Uterus (tissue), 4 donors: Measurements from ENCODE around the gene LPP. TPM values are rescaled to one million over a fixed set of nuclear protein-coding genes. Genes with fewer than 3 reads are reported as not detected.

ENCODE experiments used
- DNase-seq, 2 donors: peaks; one replicate each; pipeline ENCODE4 v3.0.0-alpha.2; 2019 to 2020
- H3K27ac ChIP-seq, 2 donors: fragments of 200-600 bp; sonication (generic); 1 replicate in 1 of 2; 2 replicates in 1 of 2; pipeline ENCODE4 v1.5.1; 2016 to 2018
- H3K27me3 ChIP-seq, 2 donors: fragments of 200-600 bp; sonication (generic); one replicate each; pipeline ENCODE4 v1.5.1; 2018 to 2019; ENCODE audit warnings: control low read depth in 1 of 2
- H3K36me3 ChIP-seq, 2 donors: fragments of 200-600 bp; sonication (generic); one replicate each; pipeline ENCODE4 v1.5.1; 2019; ENCODE audit warnings: control low read depth in 1 of 2
- H3K4me1 ChIP-seq, 2 donors: fragments of 200-600 bp; sonication (generic); one replicate each; pipeline ENCODE4 v1.5.1; 2018 to 2019; ENCODE audit warnings: control low read depth in 1 of 2
- H3K4me3 ChIP-seq, 2 donors: fragments of 200-600 bp; sonication (generic); 1 replicate in 1 of 2; 2 replicates in 1 of 2; pipeline ENCODE4 v1.5.1; 2018 to 2019; ENCODE audit warnings: mild to moderate bottlenecking in 1 of 2
- H3K9me3 ChIP-seq, 2 donors: fragments of 200-600 bp; sonication (generic); one replicate each; pipeline ENCODE4 v1.5.1; 2019; ENCODE audit warnings: control low read depth in 1 of 2
- POLR2A ChIP-seq, 2 donors: fragments of 450-650 bp; IDR thresholded peaks; one replicate each; pipeline ENCODE4 v1.6.1; 2016; ENCODE audit warnings: antibody characterized with exemption in 2 of 2, mild to moderate bottlenecking in 1 of 2, moderate library complexity in 1 of 2
- intact Hi-C: fragments of 100-400 bp; cut with DNase I; formaldehyde crosslinking; loops from one replicate; pipeline ENCODE4 v1.15.1; 2023; ENCODE audit warnings: low total_unique reads
- total RNA-seq, 4 donors: library from RNA; depleted of rRNA in 3 of 4; stranded (reverse); fragments of >200 nt in 3 of 4; gene quantifications; one replicate each; pipeline versions ENCODE4 v1.1.0 to v1.2.4, GENCODE V29; 2014 to 2023
- TF ChIP-seq, protein P1 (sequence below), 4 experiments: fragments of 200-600 bp in 2 of 4; fragments of 450-650 bp in 2 of 4; sonication (generic) in 2 of 4; IDR thresholded peaks; one replicate each; pipeline ENCODE4 v1.5.1; 2016 to 2019; ENCODE audit warnings: antibody characterized with exemption in 4 of 4, mild to moderate bottlenecking in 2 of 4, moderate library complexity in 1 of 4
- donor health status: DM: yes; HTN: yes; CAD: no.

LPP gene
- total RNA-seq, 4 donors from 2014 or later, result 180 to 1,374 (median 712) TPM

DNA sequence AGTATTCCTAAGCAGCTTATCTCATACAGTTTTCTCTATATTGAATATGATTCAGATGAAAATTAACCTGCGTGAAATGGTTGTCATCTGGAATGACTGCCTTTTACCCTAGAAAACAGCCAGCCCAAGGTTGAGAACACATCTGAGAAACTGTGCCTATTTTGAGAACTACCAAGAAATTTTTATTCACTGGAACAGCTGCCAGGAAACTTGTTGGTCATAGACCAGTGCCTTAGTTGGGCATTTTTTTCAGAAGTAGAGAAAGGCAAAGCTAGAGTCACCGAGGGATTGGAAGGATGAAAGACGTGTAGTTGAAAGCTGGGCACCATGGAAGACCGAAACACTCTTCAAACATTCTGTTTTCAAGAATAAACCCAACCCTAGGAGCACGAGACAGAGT is 277.1 kb downstream of the LPP start:
- DNase-seq, result no peak

DNA sequence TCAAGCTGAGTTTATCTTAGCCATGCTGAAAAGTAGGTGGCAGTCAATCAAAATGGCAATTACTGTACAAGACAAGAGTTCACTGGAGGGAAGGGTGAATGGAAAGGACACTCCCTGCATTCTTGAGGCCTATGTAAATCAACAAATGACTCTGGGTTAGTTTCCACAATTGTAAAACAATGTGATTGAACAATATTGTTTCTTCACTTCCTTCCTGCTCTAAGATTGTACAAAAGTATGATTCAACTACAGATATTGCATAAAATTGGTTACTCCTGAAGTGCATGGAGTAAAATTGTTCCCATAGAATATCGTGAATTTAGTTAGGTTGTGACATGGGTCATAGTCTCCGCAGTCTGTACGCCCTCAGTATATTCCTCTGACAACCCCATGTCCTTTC is 277.6 kb downstream of the LPP start:
- Histone ChIP-seq H3K4me1 (peaks cover 0 to 7% of the 10 kb centered on the region in 2 donors), H3K9me3 (no peaks in the 10 kb centered on the region), H3K36me3 (no peaks in the 10 kb centered on the region), H3K27ac (no peak overlapping the region), H3K4me3 (no peak overlapping the region), H3K27me3 (no peaks in the 10 kb centered on the region)
- TF ChIP-seq POLR2A (IDR thresholded peaks at IDR 0.05), result no peak
- TF ChIP-seq, protein P1, sequence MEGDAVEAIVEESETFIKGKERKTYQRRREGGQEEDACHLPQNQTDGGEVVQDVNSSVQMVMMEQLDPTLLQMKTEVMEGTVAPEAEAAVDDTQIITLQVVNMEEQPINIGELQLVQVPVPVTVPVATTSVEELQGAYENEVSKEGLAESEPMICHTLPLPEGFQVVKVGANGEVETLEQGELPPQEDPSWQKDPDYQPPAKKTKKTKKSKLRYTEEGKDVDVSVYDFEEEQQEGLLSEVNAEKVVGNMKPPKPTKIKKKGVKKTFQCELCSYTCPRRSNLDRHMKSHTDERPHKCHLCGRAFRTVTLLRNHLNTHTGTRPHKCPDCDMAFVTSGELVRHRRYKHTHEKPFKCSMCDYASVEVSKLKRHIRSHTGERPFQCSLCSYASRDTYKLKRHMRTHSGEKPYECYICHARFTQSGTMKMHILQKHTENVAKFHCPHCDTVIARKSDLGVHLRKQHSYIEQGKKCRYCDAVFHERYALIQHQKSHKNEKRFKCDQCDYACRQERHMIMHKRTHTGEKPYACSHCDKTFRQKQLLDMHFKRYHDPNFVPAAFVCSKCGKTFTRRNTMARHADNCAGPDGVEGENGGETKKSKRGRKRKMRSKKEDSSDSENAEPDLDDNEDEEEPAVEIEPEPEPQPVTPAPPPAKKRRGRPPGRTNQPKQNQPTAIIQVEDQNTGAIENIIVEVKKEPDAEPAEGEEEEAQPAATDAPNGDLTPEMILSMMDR (IDR thresholded peaks at IDR 0.05), result no peak
- intact Hi-C loops, result no loop called here
- no peak for DNase-seq

More for the DNA sequence above, 277.1 kb downstream of the LPP start:
- TF ChIP-seq, protein P1 (IDR thresholded peaks at IDR 0.05), result no peak
- TF ChIP-seq POLR2A (IDR thresholded peaks at IDR 0.05), result no peak
- H3K36me3 ChIP-seq, result no peaks in the 10 kb centered on the region
- no peaks in the 10 kb centered on the region for H3K27me3 ChIP-seq
- intact Hi-C loops, result no loop called here
- H3K9me3 ChIP-seq, result no peaks in the 10 kb centered on the region
- H3K27ac ChIP-seq, result no peak overlapping the region
- H3K4me1 ChIP-seq, result peaks cover 0 to 7% of the 10 kb centered on the region in 2 donors
- H3K4me3 ChIP-seq, result no peak overlapping the region

- Histone ChIP-seq H3K36me3 (no peaks in the 10 kb centered on the region), H3K4me3 (no peak overlapping the region), H3K27ac (peak overlapping the region; percentile 25 to 31)
These were observed 279.0 kb downstream of the LPP start for GRCh38 chr3:188432802-188433520.

GRCh38 chr3:188433521-188434150 is 279.7 kb downstream of the LPP start:
- TF ChIP-seq, protein P1 (IDR thresholded peaks at IDR 0.05), result no peak
- TF ChIP-seq POLR2A (IDR thresholded peaks at IDR 0.05), result no peak
- DNase-seq, result no peak
- H3K9me3 ChIP-seq, result no peaks in the 10 kb centered on the region
- no peaks in the 10 kb centered on the region for H3K27me3 ChIP-seq
- intact Hi-C loops, result no loop called here
- H3K4me3 ChIP-seq, result no peak overlapping the region
- no peaks in the 10 kb centered on the region for H3K36me3 ChIP-seq
- peak overlapping the region; percentile 25 to 31 for H3K27ac ChIP-seq
- peaks cover 0 to 7% of the 10 kb centered on the region in 2 donors for H3K4me1 ChIP-seq

More at GRCh38 chr3:188432802-188433520, 279.0 kb downstream of the LPP start:
- Histone ChIP-seq H3K4me1 (peaks cover 0 to 7% of the 10 kb centered on the region in 2 donors), H3K9me3 (no peaks in the 10 kb centered on the region), H3K27me3 (no peaks in the 10 kb centered on the region)
- DNase-seq, result peak in 1 of 2 donors; percentile 25
- TF ChIP-seq, protein P1 (IDR thresholded peaks at IDR 0.05), result no peak
- TF ChIP-seq POLR2A (IDR thresholded peaks at IDR 0.05), result no peak
- intact Hi-C loops, result no loop called here

DNA sequence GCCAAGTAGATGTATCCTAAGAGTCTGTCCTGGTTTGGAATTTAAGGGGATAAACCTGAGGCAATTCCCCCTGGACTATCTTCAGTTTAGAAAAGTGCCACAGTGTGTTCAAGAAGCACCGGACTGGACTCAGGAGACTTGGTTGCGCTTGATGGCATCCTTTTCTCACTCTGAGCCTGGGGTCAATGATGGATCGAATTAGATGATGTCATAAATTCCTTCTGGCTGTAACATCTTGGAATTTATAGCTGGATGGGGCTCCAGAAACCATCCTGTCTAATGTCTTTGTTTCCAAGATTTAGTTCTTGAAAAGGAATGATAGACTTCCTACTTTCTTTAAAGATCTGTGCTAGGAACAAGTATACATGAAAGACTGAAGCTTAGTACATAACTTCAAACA is 280.6 kb downstream of the LPP start:
- Histone ChIP-seq H3K36me3 (no peaks in the 10 kb centered on the region), H3K4me3 (no peak overlapping the region), H3K27ac (no peak overlapping the region), H3K4me1 (peaks cover 0 to 7% of the 10 kb centered on the region in 2 donors), H3K9me3 (no peaks in the 10 kb centered on the region), H3K27me3 (no peaks in the 10 kb centered on the region)
- no peak for DNase-seq
- intact Hi-C loops, result no loop called here
- no peak for TF ChIP-seq POLR2A (IDR thresholded peaks at IDR 0.05)
